KOPT-K1 (cell line): ENCODE results near the gene GPM6B.

ENCODE experiments used
- H3K27ac ChIP-seq: fragments of 200-600 bp; sonication (generic); 2 replicates; pipeline ENCODE4 v1.5.1; 2016; ENCODE audit warnings: antibody characterized with exemption, mild to moderate bottlenecking, low read depth, low read length; ENCODE audit not compliant: poor library complexity, severe bottlenecking
- H3K36me3 ChIP-seq: fragments of 200-600 bp; sonication (generic); 2 replicates; pipeline ENCODE4 v1.5.1; 2017; ENCODE audit warnings: antibody characterized with exemption, mild to moderate bottlenecking, low read length, moderate library complexity; ENCODE audit not compliant: insufficient read depth
- H3K9me3 ChIP-seq: fragments of 200-600 bp; sonication (generic); 2 replicates; pipeline ENCODE4 v1.5.1; 2017; ENCODE audit warnings: antibody characterized with exemption, low read length, mild to moderate bottlenecking; ENCODE audit not compliant: insufficient read depth, poor library complexity, severe bottlenecking

The GPM6B gene, protein sequence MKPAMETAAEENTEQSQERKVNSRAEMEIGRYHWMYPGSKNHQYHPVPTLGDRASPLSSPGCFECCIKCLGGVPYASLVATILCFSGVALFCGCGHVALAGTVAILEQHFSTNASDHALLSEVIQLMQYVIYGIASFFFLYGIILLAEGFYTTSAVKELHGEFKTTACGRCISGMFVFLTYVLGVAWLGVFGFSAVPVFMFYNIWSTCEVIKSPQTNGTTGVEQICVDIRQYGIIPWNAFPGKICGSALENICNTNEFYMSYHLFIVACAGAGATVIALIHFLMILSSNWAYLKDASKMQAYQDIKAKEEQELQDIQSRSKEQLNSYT

DNA sequence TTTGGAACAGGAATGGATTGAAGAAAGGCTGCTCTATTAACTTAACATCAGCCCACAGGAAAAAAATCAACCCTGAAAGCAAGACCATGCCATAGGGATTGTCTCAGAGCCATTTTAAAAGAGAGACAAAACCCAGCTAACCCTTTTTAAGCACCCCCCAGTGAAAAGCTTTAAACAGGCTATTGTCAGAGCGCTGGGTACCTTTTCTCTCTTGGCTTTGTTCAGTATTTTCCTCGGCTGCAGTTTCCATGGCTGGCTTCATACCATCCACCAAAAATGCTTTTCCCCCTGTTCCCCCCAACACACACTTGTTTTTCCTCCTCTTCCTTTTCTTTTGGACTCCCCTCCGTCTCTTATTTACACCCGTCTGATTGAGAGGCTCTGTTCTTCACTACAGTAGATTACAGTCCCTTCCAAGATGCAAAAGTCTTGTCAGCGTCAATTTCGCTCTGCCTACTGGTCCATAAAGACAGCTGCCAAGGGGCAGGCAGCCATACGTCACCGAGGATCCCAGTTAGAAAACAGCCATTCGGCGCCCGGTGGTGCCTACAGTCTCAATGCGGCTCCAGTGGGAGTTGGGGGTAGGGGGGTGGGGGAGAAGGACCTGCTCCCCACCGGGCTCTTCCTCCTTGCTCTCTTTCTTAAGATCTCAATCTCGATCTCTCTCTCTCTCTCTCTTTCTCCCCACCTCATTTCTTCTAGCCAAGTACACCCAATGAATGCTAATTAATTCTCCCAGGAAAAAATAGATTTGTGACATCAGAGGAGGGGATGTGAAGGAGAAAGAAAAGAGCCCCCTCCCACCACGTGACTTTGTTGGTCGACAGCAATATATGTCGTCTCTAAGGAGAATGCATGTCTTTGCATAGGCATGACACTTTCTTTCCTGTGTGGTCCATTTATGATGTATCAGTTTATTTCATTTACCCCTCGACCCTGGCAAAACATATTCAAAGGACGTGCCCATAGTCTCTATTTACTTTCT is at the start of gene GPM6B:
GPM6B (minus strand) TSS at position 451 of the 985 bp plus-strand sequence; CDS start at position 262, 189 bp downstream.
- no peaks in the 10 kb centered on the region for H3K36me3 ChIP-seq
- no peaks in the 10 kb centered on the region for H3K9me3 ChIP-seq
- no peak within 1 kb of the TSS for H3K27ac ChIP-seq

DNA sequence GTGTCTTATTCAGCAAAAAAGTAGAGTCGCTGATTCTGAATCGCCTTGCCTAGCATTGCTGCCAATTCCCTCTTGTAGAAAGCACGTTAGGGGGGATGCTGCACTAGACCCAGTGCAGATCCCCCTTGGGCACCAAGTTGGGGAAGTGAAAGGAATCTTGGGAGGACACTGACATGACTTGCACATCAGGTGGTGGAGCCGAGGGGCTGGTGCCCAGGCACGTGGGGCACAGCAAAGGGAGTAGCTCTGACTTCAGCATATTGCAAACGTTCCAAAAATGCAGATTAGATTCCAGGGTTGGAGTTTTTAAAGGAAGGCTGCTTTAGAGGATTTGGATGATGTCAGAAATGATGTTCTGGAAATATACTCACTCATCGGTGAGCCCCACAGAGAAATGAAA is 47.4 kb upstream of the GPM6B start:
- no peaks in the 10 kb centered on the region for H3K9me3 ChIP-seq
- no peaks in the 10 kb centered on the region for H3K36me3 ChIP-seq
- no peak overlapping the region for H3K27ac ChIP-seq

DNA sequence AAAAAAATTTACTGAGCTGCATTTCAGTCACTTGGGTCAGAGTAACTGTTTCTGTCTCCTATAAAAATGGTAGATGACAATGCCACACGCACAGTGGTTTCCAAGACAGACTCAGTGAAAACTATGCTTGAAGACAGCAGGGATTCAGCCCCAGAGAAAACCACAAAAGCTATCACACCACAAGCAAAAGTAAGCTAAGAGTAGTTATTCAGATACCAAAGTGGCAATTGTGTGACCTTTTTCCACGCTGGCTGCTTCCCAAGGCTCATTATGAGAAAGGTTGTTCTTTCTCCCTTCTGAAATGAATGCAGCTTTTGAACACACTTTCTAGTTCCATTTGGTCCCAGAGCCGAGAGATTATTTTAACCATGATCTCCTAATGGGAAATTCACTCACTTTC is 46.4 kb upstream of the GPM6B start:
- Histone ChIP-seq H3K9me3 (no peaks in the 10 kb centered on the region), H3K36me3 (no peaks in the 10 kb centered on the region), H3K27ac (no peak overlapping the region)

DNA sequence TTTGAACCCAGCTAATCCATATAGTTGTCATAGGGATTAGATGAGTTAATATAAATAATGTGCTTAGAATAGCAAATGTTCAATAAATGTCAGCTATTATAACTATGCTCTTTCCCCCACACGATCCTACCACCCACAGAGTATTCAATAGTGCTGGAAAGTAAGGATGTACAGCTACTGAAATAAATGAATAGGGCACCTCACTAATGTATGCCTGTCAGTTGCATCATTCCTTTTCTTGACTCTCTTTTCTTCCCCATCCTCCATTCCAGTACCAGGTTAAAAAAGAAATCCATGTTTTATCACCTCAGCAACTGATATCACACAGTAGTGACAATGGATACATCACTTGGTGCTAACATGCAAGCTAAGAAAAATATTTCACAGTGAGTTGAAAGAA is 42.8 kb upstream of the GPM6B start:
- Histone ChIP-seq H3K27ac (no peak overlapping the region), H3K36me3 (no peaks in the 10 kb centered on the region), H3K9me3 (no peaks in the 10 kb centered on the region)

DNA sequence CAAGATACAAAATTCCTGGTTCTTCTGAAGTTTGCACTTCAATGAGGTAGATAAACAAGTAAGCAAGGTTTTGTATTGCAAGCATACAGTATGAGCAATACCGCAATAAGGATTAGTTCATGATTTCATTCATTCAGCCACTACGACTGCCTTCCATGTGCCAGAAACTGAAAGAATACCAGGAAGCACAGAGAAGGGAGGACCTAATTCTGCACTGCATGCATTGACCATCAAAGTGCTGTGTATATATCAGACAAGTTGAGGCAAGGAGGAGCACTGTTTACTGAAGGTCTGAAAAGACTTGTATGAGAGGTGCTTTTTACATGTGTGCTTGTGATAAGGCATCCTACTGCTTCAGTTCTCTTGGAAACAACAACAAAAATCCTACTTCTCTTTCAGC is 40.9 kb upstream of the GPM6B start:
- no peaks in the 10 kb centered on the region for H3K36me3 ChIP-seq
- H3K27ac ChIP-seq, result no peak overlapping the region
- H3K9me3 ChIP-seq, result no peaks in the 10 kb centered on the region

DNA sequence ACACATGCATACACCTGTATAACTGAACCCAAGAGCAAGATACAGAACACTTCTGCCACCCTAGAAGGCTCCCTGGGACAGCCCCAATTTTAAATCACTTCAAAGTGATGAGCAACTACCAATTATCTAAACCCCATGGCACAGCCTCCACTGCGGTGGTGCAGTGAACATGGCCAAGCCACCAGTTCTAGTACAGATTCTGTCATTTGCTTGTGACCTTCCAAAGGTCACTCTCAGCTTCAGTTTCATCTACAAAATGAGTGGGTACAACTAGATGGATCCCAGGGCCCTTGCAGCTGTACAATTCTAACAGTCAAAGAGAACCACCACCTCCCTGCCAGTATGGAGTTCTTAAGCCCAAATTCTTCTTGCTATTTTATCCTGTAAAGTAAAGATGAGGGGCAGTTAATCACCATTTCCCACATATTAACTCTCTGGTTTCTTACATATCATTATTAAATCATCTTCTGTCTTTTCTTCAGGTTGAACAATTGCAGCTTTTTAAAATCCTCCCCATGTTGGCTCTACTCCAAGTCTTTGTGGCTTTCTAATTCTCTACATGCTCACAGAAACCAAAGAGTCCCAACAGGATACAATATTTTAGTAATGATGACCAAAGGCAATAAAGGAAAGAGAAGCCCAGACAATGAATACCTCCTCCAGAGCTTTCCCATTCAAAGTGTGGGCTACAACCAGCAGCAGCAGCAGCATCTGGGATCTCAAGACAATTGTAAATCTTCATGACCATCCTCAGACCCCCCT is 39.0 kb upstream of the GPM6B start:
- H3K27ac ChIP-seq, result no peak overlapping the region
- no peaks in the 10 kb centered on the region for H3K9me3 ChIP-seq
- no peaks in the 10 kb centered on the region for H3K36me3 ChIP-seq

DNA sequence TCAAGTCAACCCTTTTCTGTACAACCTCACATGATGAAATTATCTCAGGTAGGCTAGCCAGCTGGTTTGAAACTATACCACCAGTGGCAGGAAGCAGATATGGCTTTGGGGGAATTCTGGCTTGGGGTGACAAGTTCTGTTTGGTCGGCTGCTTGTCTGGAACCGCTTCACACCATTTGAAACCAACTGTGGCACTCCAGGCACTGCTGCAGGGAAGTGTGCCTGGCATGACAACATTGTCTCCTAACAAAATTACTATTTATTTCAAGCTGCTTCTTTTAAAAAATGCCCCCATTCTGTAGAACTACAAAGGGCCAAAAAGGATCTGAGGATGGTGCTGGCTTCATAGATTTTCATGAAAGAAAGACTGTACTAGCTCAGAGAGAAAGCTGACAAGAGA is 37.1 kb upstream of the GPM6B start:
- Histone ChIP-seq H3K9me3 (no peaks in the 10 kb centered on the region), H3K36me3 (no peaks in the 10 kb centered on the region), H3K27ac (no peak overlapping the region)

DNA sequence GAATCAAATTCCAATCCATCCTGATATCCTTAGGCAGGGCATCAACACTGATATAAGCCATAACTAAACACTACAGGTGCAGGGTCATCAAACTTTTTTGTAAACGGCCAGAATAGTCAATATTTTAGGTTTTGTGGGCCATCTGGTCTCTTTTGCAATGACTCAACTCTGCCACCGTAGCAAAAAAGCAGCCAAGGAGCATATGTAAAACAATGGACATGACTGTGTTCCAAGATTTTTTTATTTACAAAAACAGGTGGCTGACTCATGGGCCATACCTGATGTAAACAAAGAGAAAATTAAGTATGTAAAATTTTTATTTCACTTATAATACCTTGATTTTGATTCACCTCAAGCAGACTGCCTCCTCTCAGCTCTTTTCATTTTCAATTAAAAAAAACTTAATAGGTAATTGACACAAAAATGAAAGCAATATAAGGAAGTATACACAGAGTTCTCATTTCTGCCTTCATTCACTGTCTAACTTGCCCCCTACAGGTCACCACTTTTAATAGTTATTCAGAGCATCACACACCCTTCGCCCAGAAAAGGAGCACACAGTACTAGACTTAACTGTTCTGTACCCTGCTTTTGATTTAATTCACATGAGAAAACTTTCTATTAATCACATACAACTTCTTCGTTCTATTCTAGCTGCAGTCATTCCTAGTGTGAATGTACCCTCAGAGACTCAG is 35.3 kb upstream of the GPM6B start:
- Histone ChIP-seq H3K36me3 (no peaks in the 10 kb centered on the region), H3K9me3 (no peaks in the 10 kb centered on the region), H3K27ac (no peak overlapping the region)

DNA sequence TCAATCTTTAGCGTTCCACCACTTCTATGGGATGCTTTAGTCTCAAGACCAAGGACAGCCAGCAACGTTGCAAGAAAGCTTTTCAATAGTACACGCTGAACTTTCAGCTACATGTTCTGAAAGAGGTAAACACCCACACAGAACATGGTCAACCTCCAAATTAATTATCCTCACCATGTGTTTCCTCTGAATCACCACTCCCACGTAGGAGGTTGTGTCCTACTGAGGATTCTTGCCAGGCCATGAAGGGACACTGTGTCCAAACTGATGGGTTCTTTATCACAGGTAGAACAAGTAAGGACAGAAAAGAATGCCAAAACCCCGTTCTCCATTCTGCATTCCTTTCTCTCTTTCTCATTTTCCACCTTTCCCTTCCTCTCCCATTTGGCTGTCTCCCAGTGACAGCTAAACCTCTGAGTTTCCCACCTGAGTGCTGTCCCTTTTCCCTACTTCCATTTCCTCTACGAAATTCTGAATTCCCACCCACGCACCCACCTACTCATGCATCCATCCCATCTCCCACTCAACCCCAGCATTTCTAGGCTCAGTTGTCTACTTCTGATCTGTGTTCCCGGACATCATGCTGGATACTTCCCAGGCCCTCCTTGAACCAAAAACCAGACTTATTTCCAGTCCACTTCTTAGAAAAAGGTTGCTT is 29.0 kb upstream of the GPM6B start:
- Histone ChIP-seq H3K36me3 (no peaks in the 10 kb centered on the region), H3K27ac (no peak overlapping the region), H3K9me3 (no peaks in the 10 kb centered on the region)

DNA sequence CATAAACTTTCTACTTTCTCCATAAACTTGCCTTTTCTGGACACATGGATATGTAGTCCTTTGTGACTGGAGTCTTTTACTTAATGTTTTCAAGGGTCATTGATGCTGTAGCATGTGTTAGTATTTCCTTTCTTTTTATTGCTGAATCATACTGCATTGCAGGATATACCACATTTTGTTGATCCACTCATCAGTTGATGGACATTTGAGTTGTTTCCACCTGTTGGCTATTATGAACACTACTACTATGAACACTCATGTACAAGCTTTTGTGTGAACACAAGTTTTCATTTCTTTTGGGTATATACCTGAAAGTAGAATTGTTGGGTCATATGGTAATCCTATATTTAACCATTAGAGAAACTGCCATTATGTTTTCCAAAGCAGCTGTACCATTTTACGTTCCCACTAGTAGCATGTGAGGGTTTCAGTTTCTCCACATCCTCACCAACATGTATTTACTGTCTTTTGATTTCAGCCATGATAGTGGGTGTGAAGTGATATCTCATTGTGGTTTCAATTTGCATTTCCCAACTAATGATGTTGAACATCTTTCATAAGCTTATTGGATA is 26.3 kb upstream of the GPM6B start:
- H3K27ac ChIP-seq, result no peak overlapping the region
- H3K9me3 ChIP-seq, result no peaks in the 10 kb centered on the region
- H3K36me3 ChIP-seq, result no peaks in the 10 kb centered on the region

DNA sequence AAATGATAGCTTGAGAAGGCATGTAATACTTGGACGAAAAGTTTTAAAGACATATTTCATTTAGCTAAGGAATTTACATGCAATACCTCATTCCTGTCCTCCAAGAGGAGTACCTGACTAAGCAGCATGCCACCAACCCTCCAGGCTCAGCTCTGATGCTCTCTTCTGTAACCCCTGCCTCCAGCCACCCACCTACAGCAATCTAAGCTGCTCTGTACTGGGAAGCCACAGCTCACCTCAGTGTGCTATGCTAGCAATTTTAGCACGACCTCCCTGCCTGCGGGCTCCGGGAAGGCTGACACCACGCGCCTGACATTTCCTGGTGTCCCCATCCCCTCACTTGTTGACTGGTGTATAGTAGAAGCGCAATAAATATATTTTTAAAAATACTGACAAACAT is 23.2 kb upstream of the GPM6B start:
- Histone ChIP-seq H3K9me3 (no peaks in the 10 kb centered on the region), H3K36me3 (no peaks in the 10 kb centered on the region)

DNA sequence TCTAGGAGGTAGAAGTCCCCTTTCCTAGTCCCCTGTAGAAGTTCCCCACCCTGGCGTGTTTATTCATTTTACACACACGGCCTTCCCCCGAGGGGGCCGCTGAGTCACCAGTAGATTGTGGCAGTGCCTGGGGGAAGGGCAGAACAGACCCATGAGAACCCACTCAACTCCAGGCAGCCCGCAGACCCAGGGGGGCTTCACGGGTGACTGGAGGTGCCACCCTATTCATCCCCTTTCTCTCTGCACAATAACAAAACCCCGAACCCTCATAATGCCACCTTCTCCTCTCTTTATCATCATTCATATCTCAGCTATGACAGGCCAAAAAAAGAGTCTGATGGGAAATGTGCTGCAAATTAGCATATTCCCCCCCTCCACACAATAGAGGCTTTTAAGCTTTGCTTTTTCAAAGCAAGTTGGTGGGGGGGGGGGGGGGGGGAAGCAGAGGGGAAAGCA is 20.4 kb upstream of the GPM6B start:
- Histone ChIP-seq H3K9me3 (no peaks in the 10 kb centered on the region), H3K36me3 (no peaks in the 10 kb centered on the region), H3K27ac (no peak overlapping the region)

More for the DNA sequence above, 23.2 kb upstream of the GPM6B start:
- H3K27ac ChIP-seq, result no peak overlapping the region

DNA sequence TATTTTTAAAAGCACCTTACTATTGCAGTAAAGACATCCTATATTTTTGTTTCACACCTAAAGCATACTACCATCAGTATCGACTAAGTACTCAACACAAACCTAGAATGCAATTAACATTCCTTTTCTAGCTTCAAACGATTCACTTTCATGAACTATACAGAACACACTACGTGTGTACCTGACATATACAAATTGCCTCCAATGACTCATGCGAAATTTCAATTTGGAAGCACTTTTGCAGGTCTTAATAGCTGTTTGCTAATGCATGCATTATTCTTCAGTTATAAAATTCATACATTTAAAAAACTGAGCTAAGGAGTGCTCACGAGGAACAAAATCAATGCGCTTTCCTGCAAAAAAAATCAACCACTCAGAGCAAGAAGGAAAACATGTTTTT is 19.7 kb upstream of the GPM6B start:
- Histone ChIP-seq H3K9me3 (no peaks in the 10 kb centered on the region), H3K36me3 (no peaks in the 10 kb centered on the region), H3K27ac (no peak overlapping the region)

DNA sequence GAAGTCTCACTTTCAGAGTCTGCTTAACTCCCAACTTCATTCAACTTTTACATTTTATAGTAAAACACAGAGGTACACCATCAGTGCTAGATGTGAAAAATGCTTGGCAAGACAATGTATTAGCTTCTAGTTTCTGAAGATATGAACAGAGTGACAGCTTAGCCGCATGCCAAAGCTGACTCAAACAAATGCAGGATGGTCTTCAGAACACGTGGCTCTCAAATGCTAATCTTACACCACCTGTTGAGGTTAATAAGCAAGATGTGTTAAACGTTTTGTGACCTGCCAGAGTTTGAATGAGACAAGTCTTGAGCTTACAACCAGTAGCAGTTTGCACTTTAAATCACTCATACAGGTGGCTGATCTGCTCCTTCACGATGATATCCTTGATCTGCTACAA is 18.9 kb upstream of the GPM6B start:
- Histone ChIP-seq H3K27ac (no peak overlapping the region), H3K9me3 (no peaks in the 10 kb centered on the region), H3K36me3 (no peaks in the 10 kb centered on the region)
